ENCODE results near the gene THUMPD1. TPM values are rescaled to one million over a fixed set of nuclear protein-coding genes. Genes with fewer than 3 reads are reported as not detected.
A peak's percentile ranks its signal among the peaks of the same experiment; 100 is the strongest.
"Not testable (repeated sequence)": the region's sequence is repeated elsewhere in the genome, so short reads cannot be mapped to it uniquely, and the experiment has no call there.

THUMPD1 gene
- polyA plus RNA-seq, 1 of the 3 experiments (the other 2 are of a cell fraction), result 24.8 TPM

DNA sequence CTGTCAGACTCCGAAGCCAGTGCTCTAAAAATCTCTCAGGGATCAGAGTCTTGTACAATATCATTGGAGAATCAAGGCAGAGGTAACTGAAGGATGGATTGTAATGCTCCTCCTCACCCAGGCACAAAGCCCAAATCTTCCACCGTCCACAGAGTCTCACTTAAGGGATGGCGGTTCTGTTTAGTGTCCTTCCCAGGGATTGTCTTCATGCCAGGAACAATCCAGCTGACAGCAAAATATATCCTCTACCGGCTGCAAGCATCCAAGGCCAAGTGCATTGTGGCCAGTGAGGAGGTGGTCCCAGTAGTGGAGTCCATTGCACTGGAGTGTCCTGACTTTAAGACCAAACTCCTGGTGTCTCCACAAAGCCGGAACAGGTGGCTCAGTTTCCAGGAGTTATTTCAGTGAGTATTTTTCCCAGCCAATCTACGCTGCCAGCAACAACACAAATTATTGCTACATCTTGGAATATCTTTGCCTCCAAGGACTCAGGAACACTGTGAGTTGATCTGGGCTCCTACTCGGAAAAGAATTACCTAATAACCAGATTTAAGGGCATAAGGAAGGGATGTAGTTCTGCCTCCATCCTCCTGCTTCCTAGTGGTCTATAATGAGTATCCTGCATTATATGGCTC, 30.2 kb downstream of the THUMPD1 start:
- Histone ChIP-seq H3K27ac (ENCODE audit: low read depth in 2 of 2, low read length in 1 of 2) (no peak overlapping the region), H3K79me2 (ENCODE audit: insufficient read depth) (no peaks in the 10 kb centered on the region), H2AFZ (ENCODE audit: low read depth) (no peak overlapping the region), H4K20me1 (ENCODE audit: insufficient read depth) (no peaks in the 10 kb centered on the region), H3K4me3 (ENCODE audit: low read depth in 2 of 2, low read length in 1 of 2) (no peak overlapping the region), H3K36me3 (replicated peaks in 1 of 2; ENCODE audit: control insufficient read depth in 1 of 2, insufficient read depth in 2 of 2, low read length in 1 of 2) (no peaks in the 10 kb centered on the region), H3K27me3 (ENCODE audit: insufficient read depth) (no peaks in the 10 kb centered on the region), H3K4me1 (ENCODE audit: control insufficient read depth in 1 of 2, insufficient read depth in 2 of 2, low read depth in 1 of 2, low read length in 1 of 2) (no peaks in the 10 kb centered on the region), H3K4me2 (no peak overlapping the region), H3K9ac (no peak overlapping the region), H3K9me2 (no peaks in the 10 kb centered on the region), H3F3A (replicated peaks; ENCODE audit: insufficient read depth) (no peaks in the 10 kb centered on the region), H3K9me3 (no peaks in the 10 kb centered on the region)
- TF ChIP-seq ELF1 (IDR thresholded peaks at IDR 0.05) (no peak), TAF1 (IDR thresholded peaks at IDR 0.05; ENCODE audit: borderline replicate concordance, low read depth, low read length) (no peak), CHD2 (IDR thresholded peaks at IDR 0.05; ENCODE audit: low read length, partially characterized antibody) (no peak), SMC3 (IDR thresholded peaks at IDR 0.05; ENCODE audit: low read depth, low read length) (no peak), NRF1 (IDR thresholded peaks at IDR 0.05; ENCODE audit: low read depth, low read length) (no peak), GATA2 (CRISPR knock-in tag; IDR thresholded peaks at IDR 0.05) (no peak), RCOR1 (IDR thresholded peaks at IDR 0.05; ENCODE audit: low read length) (no peak), EZH2phosphoT487 (IDR thresholded peaks at IDR 0.05; ENCODE audit: borderline replicate concordance, low read depth) (no peak)
- TF ChIP-seq, protein P1, sequence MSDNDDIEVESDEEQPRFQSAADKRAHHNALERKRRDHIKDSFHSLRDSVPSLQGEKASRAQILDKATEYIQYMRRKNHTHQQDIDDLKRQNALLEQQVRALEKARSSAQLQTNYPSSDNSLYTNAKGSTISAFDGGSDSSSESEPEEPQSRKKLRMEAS (IDR thresholded peaks at IDR 0.05; ENCODE audit: low read depth), result no peak
- DNase-seq, result no peak
- WGBS (ENCODE audit: low lambda C conversion rate), result 44% methylated on average over 6 of the region's 7 CpGs
- ChIA-PET POLR2A (no interaction called here), CTCF (no interaction called here)

DNA sequence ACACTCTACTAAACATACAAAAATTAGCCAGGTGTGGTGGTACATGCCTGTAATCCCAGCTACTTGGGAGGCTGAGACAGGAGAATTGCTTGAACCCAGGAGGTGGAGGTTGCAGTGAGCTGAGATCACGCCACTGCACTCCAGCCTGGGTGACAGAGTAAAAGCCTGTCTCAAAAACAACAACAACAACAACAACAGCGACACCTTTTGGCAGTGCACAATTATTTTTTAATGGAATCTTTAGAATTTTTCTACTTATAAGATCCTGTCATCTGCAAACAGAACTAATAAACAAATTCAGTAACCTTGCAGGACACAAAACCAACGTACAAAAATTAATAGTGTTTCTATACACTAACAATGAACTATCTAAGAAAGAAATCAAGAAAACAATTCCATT, 33.5 kb downstream of the THUMPD1 start:
- TF ChIP-seq, protein P2, sequence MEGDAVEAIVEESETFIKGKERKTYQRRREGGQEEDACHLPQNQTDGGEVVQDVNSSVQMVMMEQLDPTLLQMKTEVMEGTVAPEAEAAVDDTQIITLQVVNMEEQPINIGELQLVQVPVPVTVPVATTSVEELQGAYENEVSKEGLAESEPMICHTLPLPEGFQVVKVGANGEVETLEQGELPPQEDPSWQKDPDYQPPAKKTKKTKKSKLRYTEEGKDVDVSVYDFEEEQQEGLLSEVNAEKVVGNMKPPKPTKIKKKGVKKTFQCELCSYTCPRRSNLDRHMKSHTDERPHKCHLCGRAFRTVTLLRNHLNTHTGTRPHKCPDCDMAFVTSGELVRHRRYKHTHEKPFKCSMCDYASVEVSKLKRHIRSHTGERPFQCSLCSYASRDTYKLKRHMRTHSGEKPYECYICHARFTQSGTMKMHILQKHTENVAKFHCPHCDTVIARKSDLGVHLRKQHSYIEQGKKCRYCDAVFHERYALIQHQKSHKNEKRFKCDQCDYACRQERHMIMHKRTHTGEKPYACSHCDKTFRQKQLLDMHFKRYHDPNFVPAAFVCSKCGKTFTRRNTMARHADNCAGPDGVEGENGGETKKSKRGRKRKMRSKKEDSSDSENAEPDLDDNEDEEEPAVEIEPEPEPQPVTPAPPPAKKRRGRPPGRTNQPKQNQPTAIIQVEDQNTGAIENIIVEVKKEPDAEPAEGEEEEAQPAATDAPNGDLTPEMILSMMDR (IDR thresholded peaks at IDR 0.05), result peak; percentile 31; the same call in 1 of the 2 replicates
- TF ChIP-seq RAD21 (IDR thresholded peaks at IDR 0.05; ENCODE audit: low read length), result peak; percentile 34; the same call in 1 of the 2 replicates

More for the DNA sequence above, 33.5 kb downstream of the THUMPD1 start:
- H3K36me3 ChIP-seq (replicated peaks in 1 of 2; ENCODE audit: control insufficient read depth in 1 of 2, insufficient read depth in 2 of 2, low read length in 1 of 2); H3F3A ChIP-seq (replicated peaks; ENCODE audit: insufficient read depth); H3K9ac ChIP-seq; H2AFZ ChIP-seq (ENCODE audit: low read depth); H3K4me3 ChIP-seq (ENCODE audit: low read depth in 2 of 2, low read length in 1 of 2); H3K4me2 ChIP-seq; DNase-seq; H3K27me3 ChIP-seq (ENCODE audit: insufficient read depth); H4K20me1 ChIP-seq (ENCODE audit: insufficient read depth); H3K9me2 ChIP-seq; H3K27ac ChIP-seq (ENCODE audit: low read depth in 2 of 2, low read length in 1 of 2); H3K4me1 ChIP-seq (ENCODE audit: control insufficient read depth in 1 of 2, insufficient read depth in 2 of 2, low read depth in 1 of 2, low read length in 1 of 2); POLR2A ChIA-PET; CTCF ChIA-PET; H3K9me3 ChIP-seq; H3K79me2 ChIP-seq (ENCODE audit: insufficient read depth): not testable (repeated sequence)
- WGBS (ENCODE audit: low lambda C conversion rate), result 1% methylated on average over 3 of the region's 3 CpGs
